ENCODE data around the gene TBX5.

DNA sequence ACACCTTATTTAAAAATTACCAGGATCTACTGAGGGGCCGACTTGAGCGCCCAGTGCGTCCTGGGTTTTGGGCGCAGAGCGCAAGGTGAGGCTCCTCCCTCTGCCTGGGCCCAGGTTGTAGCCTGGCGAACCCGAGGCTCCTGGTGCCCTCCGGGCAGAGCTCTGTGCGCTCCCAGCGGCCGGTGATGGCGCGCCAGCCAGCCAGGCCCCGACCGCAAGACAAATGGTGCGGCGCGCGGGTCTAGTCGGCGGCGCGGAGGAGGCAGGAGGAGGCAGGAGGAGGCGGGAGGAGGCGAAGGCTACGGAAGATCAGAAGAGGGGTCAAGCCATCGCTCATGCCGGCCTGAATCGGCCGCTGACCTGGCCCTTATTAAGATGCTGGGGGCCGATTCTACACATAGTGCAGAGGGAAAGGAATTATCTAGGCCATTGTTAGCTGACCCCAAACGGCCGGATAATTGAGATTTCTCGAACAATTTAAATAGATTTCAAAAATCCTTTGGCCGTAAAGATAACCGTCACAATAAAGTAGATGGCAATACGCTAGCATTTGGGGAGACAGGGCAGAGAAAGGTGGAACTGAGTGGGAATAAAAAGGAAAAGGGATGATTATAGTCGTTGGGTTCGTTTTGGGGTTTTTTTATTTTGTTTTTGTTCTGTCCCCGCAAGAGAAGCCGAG, 2.8 kb downstream of the TBX5 start:
- no peak for TF ChIP-seq POLR2AphosphoS5 (IDR thresholded peaks at IDR 0.05; ENCODE audit: low read depth, low read length)
- TF ChIP-seq, protein P1, sequence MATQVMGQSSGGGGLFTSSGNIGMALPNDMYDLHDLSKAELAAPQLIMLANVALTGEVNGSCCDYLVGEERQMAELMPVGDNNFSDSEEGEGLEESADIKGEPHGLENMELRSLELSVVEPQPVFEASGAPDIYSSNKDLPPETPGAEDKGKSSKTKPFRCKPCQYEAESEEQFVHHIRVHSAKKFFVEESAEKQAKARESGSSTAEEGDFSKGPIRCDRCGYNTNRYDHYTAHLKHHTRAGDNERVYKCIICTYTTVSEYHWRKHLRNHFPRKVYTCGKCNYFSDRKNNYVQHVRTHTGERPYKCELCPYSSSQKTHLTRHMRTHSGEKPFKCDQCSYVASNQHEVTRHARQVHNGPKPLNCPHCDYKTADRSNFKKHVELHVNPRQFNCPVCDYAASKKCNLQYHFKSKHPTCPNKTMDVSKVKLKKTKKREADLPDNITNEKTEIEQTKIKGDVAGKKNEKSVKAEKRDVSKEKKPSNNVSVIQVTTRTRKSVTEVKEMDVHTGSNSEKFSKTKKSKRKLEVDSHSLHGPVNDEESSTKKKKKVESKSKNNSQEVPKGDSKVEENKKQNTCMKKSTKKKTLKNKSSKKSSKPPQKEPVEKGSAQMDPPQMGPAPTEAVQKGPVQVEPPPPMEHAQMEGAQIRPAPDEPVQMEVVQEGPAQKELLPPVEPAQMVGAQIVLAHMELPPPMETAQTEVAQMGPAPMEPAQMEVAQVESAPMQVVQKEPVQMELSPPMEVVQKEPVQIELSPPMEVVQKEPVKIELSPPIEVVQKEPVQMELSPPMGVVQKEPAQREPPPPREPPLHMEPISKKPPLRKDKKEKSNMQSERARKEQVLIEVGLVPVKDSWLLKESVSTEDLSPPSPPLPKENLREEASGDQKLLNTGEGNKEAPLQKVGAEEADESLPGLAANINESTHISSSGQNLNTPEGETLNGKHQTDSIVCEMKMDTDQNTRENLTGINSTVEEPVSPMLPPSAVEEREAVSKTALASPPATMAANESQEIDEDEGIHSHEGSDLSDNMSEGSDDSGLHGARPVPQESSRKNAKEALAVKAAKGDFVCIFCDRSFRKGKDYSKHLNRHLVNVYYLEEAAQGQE (IDR thresholded peaks at IDR 0.05; ENCODE audit: insufficient read depth in 1 of 2, low read depth in 2 of 2, low read length in 2 of 2) = no peak

Measured in PFSK-1 (cell line).